ENCODE measurements around the gene TTLL9.

The TTLL9 gene

GRCh38 chr20:31836853-31837608 is 33.4 kb upstream of the TTLL9 start:
- DNase-seq (ENCODE audit: low read depth in 1 of 2, low spot score in 1 of 2): no peak

GRCh38 chr20:31837896-31838397 is 32.5 kb upstream of the TTLL9 start:
- no peak for DNase-seq (ENCODE audit: low read depth in 1 of 2, low spot score in 1 of 2)

GRCh38 chr20:31838646-31839292 is 31.7 kb upstream of the TTLL9 start:
- no peak for DNase-seq (ENCODE audit: low read depth in 1 of 2, low spot score in 1 of 2)

- no peak for DNase-seq (ENCODE audit: low read depth in 1 of 2, low spot score in 1 of 2)
These were observed 30.5 kb upstream of the TTLL9 start for GRCh38 chr20:31839782-31840487.

GRCh38 chr20:31840906-31841816 is 29.3 kb upstream of the TTLL9 start:
- no peak for DNase-seq (ENCODE audit: low read depth in 1 of 2, low spot score in 1 of 2)

- DNase-seq (ENCODE audit: low read depth in 1 of 2, low spot score in 1 of 2): no peak
These were observed 28.5 kb upstream of the TTLL9 start for GRCh38 chr20:31841928-31842327.

GRCh38 chr20:31842471-31843157 is 27.8 kb upstream of the TTLL9 start:
- DNase-seq (ENCODE audit: low read depth in 1 of 2, low spot score in 1 of 2): no peak

GRCh38 chr20:31843288-31843687 is 27.1 kb upstream of the TTLL9 start:
- DNase-seq (ENCODE audit: low read depth in 1 of 2, low spot score in 1 of 2): no peak

- no peak for DNase-seq (ENCODE audit: low read depth in 1 of 2, low spot score in 1 of 2)
These were observed 26.6 kb upstream of the TTLL9 start for GRCh38 chr20:31843881-31844280.

GRCh38 chr20:31844737-31845299 is 25.6 kb upstream of the TTLL9 start:
- no peak for DNase-seq (ENCODE audit: low read depth in 1 of 2, low spot score in 1 of 2)

GRCh38 chr20:31845300-31845863 is 25.1 kb upstream of the TTLL9 start, which contains the start of gene FOXS1:
FOXS1 (minus strand) TSS chr20:31845604; CDS start chr20:31845542, 62 bp downstream.
- DNase-seq (ENCODE audit: low read depth in 1 of 2, low spot score in 1 of 2): no peak

GRCh38 chr20:31846793-31847138 is 23.7 kb upstream of the TTLL9 start:
- no peak for DNase-seq (ENCODE audit: low read depth in 1 of 2, low spot score in 1 of 2)

- no peak for DNase-seq (ENCODE audit: low read depth in 1 of 2, low spot score in 1 of 2)
These were observed 22.1 kb upstream of the TTLL9 start for GRCh38 chr20:31848088-31848999.

- DNase-seq (ENCODE audit: low read depth in 1 of 2, low spot score in 1 of 2): no peak
These were observed 21.0 kb upstream of the TTLL9 start for GRCh38 chr20:31849306-31849930.

- DNase-seq (ENCODE audit: low read depth in 1 of 2, low spot score in 1 of 2): no peak
These were observed 19.0 kb upstream of the TTLL9 start for GRCh38 chr20:31851240-31851955.

GRCh38 chr20:31853481-31853880 is 17.0 kb upstream of the TTLL9 start:
- DNase-seq (ENCODE audit: low read depth in 1 of 2, low spot score in 1 of 2): no peak

GRCh38 chr20:31856516-31856915 is 13.9 kb upstream of the TTLL9 start:
- DNase-seq (ENCODE audit: low read depth in 1 of 2, low spot score in 1 of 2): no peak

Data from stimulated activated CD4-positive, alpha-beta T cell treated with anti-CD3 and anti-CD28 coated beads, Interleukin-15, amount 100 ng/mL, for 1 hour (primary cell).